IMR-90 (cell line): ENCODE measurements around the gene CFAP97. TPM values are rescaled to one million over a fixed set of nuclear protein-coding genes. Genes with fewer than 3 reads are reported as not detected.

Experiments used
- ATAC-seq: fragments of 200-7000 bp; cut with Tn5 transposase; 2 replicates; pipeline ENCODE4 v1.9.1; 2020; ENCODE audit warnings: low read depth, mild to moderate bottlenecking, moderate library complexity
- BruUV-seq: library from RNA; stranded (reverse); fragments of 400-500 nt; replicated peaks from 2 replicates; lab custom pipeline; 2021; lab: Mats Ljungman, UMichigan
- CTCF ChIA-PET: fragments of 300-600 bp; formaldehyde crosslinking; extraction: SDS; loops from one replicate; lab custom pipeline; 2021; ENCODE audit warnings: antibody characterized with exemption; lab: Yijun Ruan, JAX
- POLR2A ChIA-PET: fragments of 300-600 bp; sonication (Branson Sonifier 250); formaldehyde crosslinking; loops from one replicate; lab custom pipeline; 2022; ENCODE audit warnings: antibody characterized with exemption; ENCODE audit not compliant: unreplicated experiment; lab: Charles Lee
- DNase-seq: peaks from one replicate; pipeline ENCODE4 v3.0.0; 2013
- H2AFZ ChIP-seq: replicated peaks from 2 replicates; pipeline ENCODE3; 2013; ENCODE audit warnings: low read length, mild to moderate bottlenecking; ENCODE audit not compliant: poor library complexity
- H2AK5ac ChIP-seq: 2 replicates; pipeline ENCODE4 v1.6.1; 2013; ENCODE audit warnings: low read depth, low read length, inconsistent platforms
- H2AK9ac ChIP-seq: replicated peaks from 2 replicates; pipeline ENCODE3; 2013; ENCODE audit warnings: mild to moderate bottlenecking, low read depth, low read length, moderate library complexity; ENCODE audit not compliant: poor library complexity
- H2BK120ac ChIP-seq: 2 replicates; pipeline ENCODE4 v1.6.1; 2013; ENCODE audit warnings: low read depth, low read length, inconsistent platforms
- H2BK15ac ChIP-seq: 3 replicates; pipeline ENCODE4 v1.6.1; 2013; ENCODE audit warnings: low read depth, low read length, inconsistent platforms
- H2BK20ac ChIP-seq: 2 replicates; pipeline ENCODE4 v1.6.1; 2013; ENCODE audit warnings: low read depth, mild to moderate bottlenecking, inconsistent platforms, low read length, moderate library complexity
- H2BK5ac ChIP-seq: 2 replicates; pipeline ENCODE4 v1.6.1; 2013; ENCODE audit warnings: mild to moderate bottlenecking, low read depth, low read length, inconsistent platforms; ENCODE audit not compliant: poor library complexity, severe bottlenecking
- H3K14ac ChIP-seq: replicated peaks from 2 replicates; pipeline ENCODE4 v1.6.1; 2013; ENCODE audit warnings: low read depth, low read length, inconsistent platforms
- H3K18ac ChIP-seq: 2 replicates; pipeline ENCODE4 v1.6.1; 2013; ENCODE audit warnings: low read depth, low read length, control low read depth
- H3K23ac ChIP-seq: 2 replicates; pipeline ENCODE4 v1.6.1; 2013; ENCODE audit warnings: low read depth, low read length, inconsistent platforms
- H3K27ac ChIP-seq: 2 replicates; pipeline ENCODE4 v1.5.1; 2013; ENCODE audit warnings: mild to moderate bottlenecking, control low read depth, low read length; ENCODE audit not compliant: insufficient read depth
- H3K27me3 ChIP-seq: 2 replicates; pipeline ENCODE4 v1.6.1; 2013; ENCODE audit warnings: low read length; ENCODE audit not compliant: control insufficient read depth, insufficient read depth
- H3K36me3 ChIP-seq: 2 replicates; pipeline ENCODE4 v1.6.1; 2013; ENCODE audit warnings: low read length, mixed read lengths; ENCODE audit not compliant: control insufficient read depth, insufficient read depth
- H3K4ac ChIP-seq: 2 replicates; pipeline ENCODE4 v1.6.1; 2013; ENCODE audit warnings: low read depth, low read length, inconsistent platforms
- H3K4me1 ChIP-seq: 2 replicates; pipeline ENCODE4 v1.6.1; 2013; ENCODE audit warnings: low read length, mixed read lengths; ENCODE audit not compliant: control insufficient read depth, insufficient read depth
- H3K4me2 ChIP-seq: 2 replicates; pipeline ENCODE4 v1.6.1; 2013; ENCODE audit warnings: low read depth, mild to moderate bottlenecking, control low read depth, low read length, moderate library complexity
- H3K4me3 ChIP-seq: 2 replicates; pipeline ENCODE4 v1.5.1; 2013; ENCODE audit warnings: low read depth, mild to moderate bottlenecking, control low read depth, low read length, moderate library complexity; ENCODE audit not compliant: insufficient read depth
- H3K56ac ChIP-seq: 2 replicates; pipeline ENCODE4 v1.6.1; 2013; ENCODE audit warnings: low read length, inconsistent platforms; ENCODE audit not compliant: insufficient read depth; ENCODE audit errors: extremely low read depth
- H3K79me1 ChIP-seq, 2 experiments: 2 replicates each; pipeline ENCODE4 v1.6.1; 2013; ENCODE audit warnings: low read length in 2 of 2, inconsistent platforms in 1 of 2, low read depth in 1 of 2
- H3K9ac ChIP-seq: 2 replicates; pipeline ENCODE4 v1.6.1; 2013; ENCODE audit warnings: low read depth, low read length, control low read depth
- H3K9me1 ChIP-seq: 2 replicates; pipeline ENCODE4 v1.6.1; 2013; ENCODE audit warnings: low read length, inconsistent platforms; ENCODE audit not compliant: insufficient read depth
- H3K9me3 ChIP-seq: 2 replicates; pipeline ENCODE4 v1.6.1; 2013; ENCODE audit warnings: low read length; ENCODE audit not compliant: control insufficient read depth, insufficient read depth
- H4K20me1 ChIP-seq: 2 replicates; pipeline ENCODE4 v1.6.1; 2013; ENCODE audit warnings: low read length, inconsistent platforms; ENCODE audit not compliant: insufficient read depth
- H4K5ac ChIP-seq: 2 replicates; pipeline ENCODE4 v1.6.1; 2013; ENCODE audit warnings: mild to moderate bottlenecking, low read depth, low read length, control low read depth
- H4K8ac ChIP-seq, 2 experiments: 2 replicates each; pipeline ENCODE4 v1.6.1; 2013; ENCODE audit warnings: low read depth in 2 of 2, low read length in 2 of 2, control low read depth in 1 of 2, inconsistent platforms in 1 of 2
- H4K91ac ChIP-seq: 2 replicates; pipeline ENCODE4 v1.6.1; 2013; ENCODE audit warnings: low read depth, low read length, inconsistent platforms; ENCODE audit not compliant: insufficient read depth
- BHLHE40 ChIP-seq: fragments of 150-350 bp; IDR thresholded peaks from 2 replicates; pipeline ENCODE4 v1.6.1; 2016; ENCODE audit warnings: mild to moderate bottlenecking, low read depth, low read length
- CEBPB ChIP-seq: IDR thresholded peaks from 2 replicates; pipeline ENCODE4 v1.6.1; 2012; ENCODE audit warnings: low read depth, low read length, improper control_type of control experiment
- CHD1 ChIP-seq: IDR thresholded peaks from 2 replicates; pipeline ENCODE4 v1.6.1; 2012; ENCODE audit warnings: low read depth, low read length, improper control_type of control experiment
- FOS ChIP-seq: fragments of 150-350 bp; IDR thresholded peaks from 2 replicates; pipeline ENCODE4 v1.6.1; 2016; ENCODE audit warnings: low read depth, low read length
- MAFK ChIP-seq: IDR thresholded peaks from 2 replicates; pipeline ENCODE4 v1.6.1; 2012; ENCODE audit warnings: low read depth, low read length, improper control_type of control experiment
- MAZ ChIP-seq: IDR thresholded peaks from 2 replicates; pipeline ENCODE4 v1.6.1; 2012; ENCODE audit warnings: low read depth, mild to moderate bottlenecking, low read length, improper control_type of control experiment, moderate library complexity, borderline replicate concordance
- MXI1 ChIP-seq: IDR thresholded peaks from 2 replicates; pipeline ENCODE4 v1.6.1; 2012; ENCODE audit warnings: low read depth, mild to moderate bottlenecking, low read length, moderate library complexity, borderline replicate concordance
- NFE2L2 ChIP-seq: fragments of 150-350 bp; IDR thresholded peaks from 2 replicates; pipeline ENCODE4 v1.6.1; 2016; ENCODE audit warnings: low read depth, mild to moderate bottlenecking, low read length
- POLR2A ChIP-seq: IDR thresholded peaks from 2 replicates; pipeline ENCODE4 v1.6.1; 2012; ENCODE audit warnings: mild to moderate bottlenecking, low read depth, low read length
- RAD21 ChIP-seq: IDR thresholded peaks from 2 replicates; pipeline ENCODE4 v1.6.1; 2012; ENCODE audit warnings: low read length, improper control_type of control experiment
- RCOR1 ChIP-seq: IDR thresholded peaks from 2 replicates; pipeline ENCODE4 v1.6.1; 2012; ENCODE audit warnings: mild to moderate bottlenecking, low read length, improper control_type of control experiment; ENCODE audit not compliant: insufficient replicate concordance
- RFX5 ChIP-seq: IDR thresholded peaks from 2 replicates; pipeline ENCODE4 v1.8.0; 2012; ENCODE audit warnings: low read depth, mild to moderate bottlenecking, low read length, moderate library complexity
- SMC3 ChIP-seq: fragments of 150-350 bp; IDR thresholded peaks from 2 replicates; pipeline ENCODE4 v1.6.1; 2016; ENCODE audit warnings: low read depth, mild to moderate bottlenecking, antibody characterized with exemption, low read length, moderate library complexity
- WGBS, 2 experiments: methylation state at CpG; one replicate each; pipeline versions ENCODE4 v1.1.5 to v1.1.7; 2013; ENCODE audit warnings: missing lambda C conversion rate in 2 of 2; ENCODE audit not compliant: insufficient read length in 1 of 2; ENCODE audit errors: extremely low coverage in 2 of 2; 5-methylcytosine and 5-hydroxymethylcytosine counted together
- dilution Hi-C: fragments of 300-500 bp; cut with HindIII; formaldehyde crosslinking; loops from one replicate; pipeline ENCODE4 v1.14.3; 2018; ENCODE audit warnings: low sequenced_read_pairs; ENCODE audit not compliant: unreplicated experiment
- in situ Hi-C: fragments of 300-500 bp; cut with MboI; formaldehyde crosslinking; loops from 3 replicates; pipeline ENCODE4 v1.14.3; 2019; ENCODE audit warnings: low sequenced_read_pairs, inconsistent platforms, mixed read lengths
- intact Hi-C: fragments of 100-400 bp; cut with micrococcal nuclease; formaldehyde crosslinking; loops from 2 replicates; pipeline ENCODE4 v1.10.0; 2022
- polyA plus RNA-seq, 3 experiments: library from polyadenylated mRNA; depleted of rRNA; stranded (reverse); fragments of >200 nt; gene quantifications; 2 replicates each; pipeline ENCODE4 v1.2.3, GENCODE V29; 2012; ENCODE audit warnings: low replicate concordance in 1 of 3
- total RNA-seq: library from RNA; depleted of rRNA; stranded (reverse); fragments of >200 nt; gene quantifications from 2 replicates; pipeline ENCODE4 v1.2.3, GENCODE V29; 2012
- TF ChIP-seq, protein P1 (sequence below): fragments of 150-350 bp; IDR thresholded peaks from 2 replicates; pipeline ENCODE4 v1.6.1; 2016; ENCODE audit warnings: low read depth, mild to moderate bottlenecking, low read length, moderate library complexity, borderline replicate concordance
- TF ChIP-seq, protein P2 (sequence below): fragments of 150-350 bp; IDR thresholded peaks from 2 replicates; pipeline ENCODE4 v1.6.1; 2017; ENCODE audit warnings: mild to moderate bottlenecking, antibody characterized with exemption, low read length, low read depth
- TF ChIP-seq, protein P3 (sequence below): conservative IDR thresholded peaks from 2 replicates; pipeline ENCODE4 v1.5.1; 2012; ENCODE audit warnings: mild to moderate bottlenecking, low read depth, low read length, improper control_type of control experiment

Gene CFAP97
- total and polyA plus RNA-seq, 2 of the 4 experiments (the other 2 are of a cell fraction) = 14.5 to 16.0 TPM

DNA sequence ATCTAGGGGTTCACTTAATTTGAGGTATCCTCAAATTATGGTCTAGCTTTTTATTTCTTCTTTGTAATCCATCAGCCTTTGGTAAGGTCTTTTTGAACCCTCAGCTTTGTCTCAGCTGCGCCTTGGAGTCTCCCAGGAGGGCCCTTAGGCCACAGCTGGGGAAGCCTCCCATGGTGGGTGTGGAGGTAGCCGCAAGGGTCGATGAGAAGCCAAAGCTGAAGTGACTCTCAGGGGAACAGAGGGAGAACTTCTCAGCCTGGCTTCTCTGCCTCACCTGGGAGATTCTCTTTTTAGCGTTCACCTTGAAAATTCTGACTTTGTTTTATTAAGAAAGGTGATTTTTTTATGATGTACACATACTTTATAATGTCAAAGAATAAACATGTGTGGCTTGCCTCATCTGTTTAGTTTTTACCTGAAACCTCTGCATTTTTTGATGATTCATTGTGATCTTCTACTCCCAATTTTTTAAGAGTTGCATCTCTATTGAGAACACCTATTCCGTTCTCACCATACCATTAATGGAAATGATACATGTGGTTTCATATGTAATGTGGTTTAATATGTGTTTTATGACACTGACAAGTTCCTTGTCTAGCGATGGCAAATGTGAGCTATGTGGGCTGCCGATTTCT is 86.4 kb downstream of the CFAP97 start:
- Histone ChIP-seq H3K4me1 (peaks cover 3% of the 10 kb centered on the region; the same call in 1 of the 2 replicates), H3K4ac (no peak overlapping the region), H3K4me3 (no peak overlapping the region), H3K79me1 (no peaks in the 10 kb centered on the region), H2BK120ac (no peak overlapping the region), H2BK15ac (no peak overlapping the region), H3K14ac (no peak overlapping the region), H3K27ac (no peak overlapping the region), H4K91ac (no peak overlapping the region), H2BK20ac (no peak overlapping the region), H3K56ac (no peak overlapping the region), H2AFZ (no peak overlapping the region), H3K36me3 (no peaks in the 10 kb centered on the region), H3K9me3 (no peaks in the 10 kb centered on the region), H3K27me3 (no peaks in the 10 kb centered on the region), H2BK5ac (no peak overlapping the region), H4K8ac (no peak overlapping the region), H3K18ac (no peak overlapping the region), H4K5ac (no peak overlapping the region), H2AK5ac (no peak overlapping the region), H2AK9ac (no peak overlapping the region), H3K23ac (no peak overlapping the region), H4K20me1 (no peaks in the 10 kb centered on the region), H3K9ac (no peak overlapping the region), H3K4me2 (no peak overlapping the region), H3K9me1 (peaks cover 3% of the 10 kb centered on the region)
- dilution Hi-C loops (no loop called here), in situ Hi-C loops (no loop called here), intact Hi-C loops (no loop called here)
- DNase-seq (no peak), ATAC-seq (no peak)
- BruUV-seq = no TSS peak
- ChIA-PET CTCF (no interaction called here), POLR2A (no interaction called here)
- TF ChIP-seq, protein P1, sequence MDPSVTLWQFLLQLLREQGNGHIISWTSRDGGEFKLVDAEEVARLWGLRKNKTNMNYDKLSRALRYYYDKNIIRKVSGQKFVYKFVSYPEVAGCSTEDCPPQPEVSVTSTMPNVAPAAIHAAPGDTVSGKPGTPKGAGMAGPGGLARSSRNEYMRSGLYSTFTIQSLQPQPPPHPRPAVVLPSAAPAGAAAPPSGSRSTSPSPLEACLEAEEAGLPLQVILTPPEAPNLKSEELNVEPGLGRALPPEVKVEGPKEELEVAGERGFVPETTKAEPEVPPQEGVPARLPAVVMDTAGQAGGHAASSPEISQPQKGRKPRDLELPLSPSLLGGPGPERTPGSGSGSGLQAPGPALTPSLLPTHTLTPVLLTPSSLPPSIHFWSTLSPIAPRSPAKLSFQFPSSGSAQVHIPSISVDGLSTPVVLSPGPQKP = no peak
- TF ChIP-seq, protein P2, sequence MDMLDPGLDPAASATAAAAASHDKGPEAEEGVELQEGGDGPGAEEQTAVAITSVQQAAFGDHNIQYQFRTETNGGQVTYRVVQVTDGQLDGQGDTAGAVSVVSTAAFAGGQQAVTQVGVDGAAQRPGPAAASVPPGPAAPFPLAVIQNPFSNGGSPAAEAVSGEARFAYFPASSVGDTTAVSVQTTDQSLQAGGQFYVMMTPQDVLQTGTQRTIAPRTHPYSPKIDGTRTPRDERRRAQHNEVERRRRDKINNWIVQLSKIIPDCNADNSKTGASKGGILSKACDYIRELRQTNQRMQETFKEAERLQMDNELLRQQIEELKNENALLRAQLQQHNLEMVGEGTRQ = no peak
- no peak for TF ChIP-seq RFX5
- no peak for TF ChIP-seq CEBPB
- no peak for TF ChIP-seq NFE2L2
- no peak for TF ChIP-seq MXI1
- TF ChIP-seq CHD1 = no peak
- TF ChIP-seq RAD21 = no peak
- no peak for TF ChIP-seq MAZ
- no peak for TF ChIP-seq RCOR1
- TF ChIP-seq MAFK = no peak
- no peak for TF ChIP-seq SMC3
- no peak for TF ChIP-seq FOS
- TF ChIP-seq POLR2A = no peak
- TF ChIP-seq, protein P3, sequence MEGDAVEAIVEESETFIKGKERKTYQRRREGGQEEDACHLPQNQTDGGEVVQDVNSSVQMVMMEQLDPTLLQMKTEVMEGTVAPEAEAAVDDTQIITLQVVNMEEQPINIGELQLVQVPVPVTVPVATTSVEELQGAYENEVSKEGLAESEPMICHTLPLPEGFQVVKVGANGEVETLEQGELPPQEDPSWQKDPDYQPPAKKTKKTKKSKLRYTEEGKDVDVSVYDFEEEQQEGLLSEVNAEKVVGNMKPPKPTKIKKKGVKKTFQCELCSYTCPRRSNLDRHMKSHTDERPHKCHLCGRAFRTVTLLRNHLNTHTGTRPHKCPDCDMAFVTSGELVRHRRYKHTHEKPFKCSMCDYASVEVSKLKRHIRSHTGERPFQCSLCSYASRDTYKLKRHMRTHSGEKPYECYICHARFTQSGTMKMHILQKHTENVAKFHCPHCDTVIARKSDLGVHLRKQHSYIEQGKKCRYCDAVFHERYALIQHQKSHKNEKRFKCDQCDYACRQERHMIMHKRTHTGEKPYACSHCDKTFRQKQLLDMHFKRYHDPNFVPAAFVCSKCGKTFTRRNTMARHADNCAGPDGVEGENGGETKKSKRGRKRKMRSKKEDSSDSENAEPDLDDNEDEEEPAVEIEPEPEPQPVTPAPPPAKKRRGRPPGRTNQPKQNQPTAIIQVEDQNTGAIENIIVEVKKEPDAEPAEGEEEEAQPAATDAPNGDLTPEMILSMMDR = no peak
- no peak for TF ChIP-seq BHLHE40
- WGBS, 2 experiments = no CpG with 5 or more reads among the region's 7 CpGs
